HG03159 (cell line): ENCODE results near the gene OR4B1.
"Not testable (repeated sequence)": the region's sequence is repeated elsewhere in the genome, so short reads cannot be mapped to it uniquely, and the experiment has no call there.

Experiments used
- ATAC-seq: cut with Tn5 transposase; IDR thresholded peaks from one replicate; pipeline ENCODE4 v1.9.1; 2021; ENCODE audit warnings: mild to moderate bottlenecking, moderate library complexity; ENCODE audit not compliant: unreplicated experiment

The OR4B1 gene

GRCh38 chr11:48216510-48216909 lies at the start of gene OR4B1:
Gene OR4B1, plus strand, starts transcription at chr11:48216810. Its CDS starts 0 bp downstream, at chr11:48216810.
- ATAC-seq: no peak

- ATAC-seq: no peak
These were observed 49.2 kb upstream of the OR4B1 start for GRCh38 chr11:48167380-48167779.

DNA sequence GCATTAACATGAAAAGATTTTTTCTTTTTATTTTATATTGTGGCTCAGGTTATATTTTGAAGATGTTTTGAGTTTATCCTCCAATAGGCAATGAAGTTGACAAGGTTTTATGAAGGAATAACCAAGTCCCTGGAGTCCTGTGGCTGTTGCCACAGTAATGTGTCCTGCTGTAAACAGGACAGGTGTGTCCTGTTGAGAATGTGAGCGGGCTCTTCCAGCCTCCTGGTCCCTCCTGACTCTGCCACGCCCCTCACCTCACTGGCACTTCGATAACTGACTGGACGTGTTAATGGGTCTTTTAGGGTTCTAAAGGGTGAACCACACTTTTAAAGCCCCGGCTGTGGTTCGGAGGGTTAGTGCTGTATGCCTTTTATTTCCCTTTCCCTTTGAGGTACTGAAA lies 47.8 kb upstream of the OR4B1 start:
- no peak for ATAC-seq

DNA sequence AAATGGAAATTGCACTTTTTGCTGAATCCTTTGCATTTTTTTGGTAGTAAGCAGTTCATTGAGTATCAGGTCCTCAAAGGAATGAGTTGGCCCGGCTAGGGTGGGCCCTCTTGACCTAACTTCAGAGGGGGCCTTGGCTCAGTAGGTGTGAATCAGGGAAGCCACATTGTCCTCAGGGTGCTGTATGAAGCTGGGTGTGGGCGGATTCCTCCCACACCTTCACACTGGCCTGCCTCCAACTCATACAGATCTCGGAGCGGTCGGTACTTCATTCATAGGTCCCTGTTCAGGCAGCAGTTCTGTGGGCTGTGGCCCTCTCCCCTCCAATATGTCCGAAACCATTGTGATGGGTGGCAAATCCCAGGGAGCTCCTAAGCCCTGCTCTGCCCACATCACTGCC lies 47.4 kb upstream of the OR4B1 start:
- no peak for ATAC-seq

- ATAC-seq: no peak
These were observed 46.9 kb upstream of the OR4B1 start for GRCh38 chr11:48169717-48170116.

GRCh38 chr11:48170241-48171233 lies 46.1 kb upstream of the OR4B1 start:
- ATAC-seq: no peak

- ATAC-seq: peak; percentile 75
These were observed 43.6 kb upstream of the OR4B1 start for GRCh38 chr11:48172818-48173609.

DNA sequence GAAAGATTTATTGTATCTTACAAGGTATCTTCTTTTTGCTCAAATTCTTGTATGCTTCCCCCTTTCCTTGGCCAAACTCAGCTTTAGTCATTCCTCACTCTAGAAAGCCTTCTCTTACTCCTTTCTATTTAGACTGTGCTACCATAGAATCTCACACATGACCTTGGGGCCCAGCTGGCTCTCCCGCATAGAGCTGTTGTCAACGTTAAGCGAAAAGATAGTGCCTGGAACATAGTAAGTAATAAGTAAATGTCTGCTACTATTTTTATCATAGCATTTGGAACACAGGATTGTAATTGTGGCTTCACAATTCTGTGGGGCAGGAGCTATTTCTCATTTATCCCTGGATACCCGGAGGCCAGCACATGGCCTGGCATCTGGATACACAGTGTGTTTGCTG lies 38.9 kb upstream of the OR4B1 start:
- ATAC-seq: no peak

DNA sequence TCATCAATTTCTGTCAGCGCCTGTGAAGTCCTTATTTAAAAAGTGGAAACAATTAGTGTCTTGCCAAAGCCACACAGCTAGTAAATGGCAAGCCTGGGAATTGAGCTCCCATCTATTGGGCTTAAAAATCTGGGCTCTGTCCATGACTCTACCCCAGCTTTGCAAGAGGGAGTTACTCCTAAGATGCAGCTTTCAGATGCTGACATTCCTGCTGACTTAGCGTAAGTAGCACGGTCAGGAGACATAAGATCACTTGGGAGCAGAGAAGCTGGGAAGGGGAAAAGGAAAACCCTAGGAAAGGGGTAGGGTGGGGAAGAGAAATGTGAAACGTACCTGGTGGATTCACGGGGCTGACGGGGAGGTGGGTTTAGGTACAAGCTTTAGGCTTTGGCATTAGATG lies 36.0 kb upstream of the OR4B1 start:
- ATAC-seq: no peak

GRCh38 chr11:48182860-48183526 lies 33.6 kb upstream of the OR4B1 start:
- no peak for ATAC-seq

DNA sequence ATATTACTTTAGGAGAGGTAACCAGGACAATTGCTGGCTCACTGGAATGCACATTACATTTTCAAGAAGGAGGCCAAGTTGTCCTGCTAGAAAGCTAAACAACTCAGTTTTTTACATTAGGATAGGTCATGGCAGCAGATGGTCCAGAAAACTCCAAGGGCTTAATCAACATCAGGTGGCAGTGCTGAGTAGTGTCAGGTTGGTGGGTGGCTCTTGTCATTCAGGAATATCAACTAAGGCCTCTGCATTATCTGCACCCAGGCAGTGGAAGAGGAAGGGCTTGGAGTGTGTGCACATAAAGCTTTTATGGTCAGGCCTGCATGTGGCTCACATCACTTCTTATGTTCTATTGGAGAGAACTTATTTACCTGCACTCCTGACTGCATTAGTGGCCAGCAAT lies 32.2 kb upstream of the OR4B1 start:
- ATAC-seq: no peak

DNA sequence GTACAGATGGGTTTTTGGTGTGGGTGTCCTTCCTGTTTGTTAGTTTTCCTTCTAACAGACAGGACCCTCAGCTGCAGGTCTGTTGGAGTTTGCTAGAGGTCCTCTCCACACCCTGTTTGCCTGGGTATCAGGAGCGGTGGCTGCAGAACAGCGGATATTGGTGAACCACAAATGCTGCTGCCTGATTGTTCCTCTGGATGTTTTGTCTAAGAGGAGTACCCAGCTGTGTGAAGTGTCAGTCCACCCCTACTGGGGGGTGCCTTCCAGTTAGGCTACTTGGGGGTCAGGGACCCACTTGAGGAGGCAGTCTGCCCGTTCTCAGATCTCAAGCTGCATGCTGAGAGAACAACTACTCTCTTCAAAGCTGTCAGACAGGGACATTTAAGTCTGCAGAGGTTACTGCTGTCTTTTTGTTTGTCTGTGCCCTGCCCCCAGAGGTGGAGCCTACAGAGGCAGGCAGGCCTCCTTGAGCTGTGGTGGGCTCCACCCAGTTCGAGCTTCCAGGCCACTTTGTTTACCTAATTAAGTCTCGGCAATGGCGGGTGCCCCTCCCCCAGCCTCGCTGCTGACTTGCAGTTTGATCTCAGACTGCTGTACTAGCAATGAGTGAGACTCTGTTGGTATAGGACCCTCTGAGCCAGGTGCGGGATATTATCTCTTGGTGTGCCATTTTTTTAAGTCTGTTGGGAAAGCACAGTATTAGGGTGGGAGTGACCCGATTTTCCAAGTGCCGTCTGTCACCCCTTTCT lies 25.5 kb upstream of the OR4B1 start:
- not testable (repeated sequence) for ATAC-seq

- no peak for ATAC-seq
These were observed 22.7 kb upstream of the OR4B1 start for GRCh38 chr11:48193876-48194275.

GRCh38 chr11:48207881-48208280 lies 8.7 kb upstream of the OR4B1 start:
- no peak for ATAC-seq

GRCh38 chr11:48210052-48210451 lies 6.6 kb upstream of the OR4B1 start:
- ATAC-seq: no peak

GRCh38 chr11:48228761-48229160 lies 12.2 kb downstream of the OR4B1 start:
- ATAC-seq: no peak

DNA sequence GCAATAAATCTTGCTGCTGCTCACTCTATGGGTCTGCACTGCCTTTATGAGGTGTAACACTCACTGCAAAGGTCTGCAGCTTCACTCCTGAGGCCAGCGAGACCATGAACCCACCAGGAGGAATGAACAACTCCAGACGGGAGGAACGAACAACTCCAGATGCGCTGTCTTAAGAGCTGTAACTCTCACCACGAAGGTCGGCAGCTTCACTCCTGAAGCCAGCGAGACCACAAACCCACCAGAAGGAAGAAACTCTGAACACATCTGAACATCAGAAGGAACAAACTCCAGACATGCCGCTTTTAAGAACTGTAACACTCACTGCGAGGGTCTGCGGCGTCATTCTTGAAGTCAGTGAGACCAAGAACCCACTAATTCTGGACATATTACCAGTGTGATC lies 13.4 kb downstream of the OR4B1 start:
- not testable (repeated sequence) for ATAC-seq

DNA sequence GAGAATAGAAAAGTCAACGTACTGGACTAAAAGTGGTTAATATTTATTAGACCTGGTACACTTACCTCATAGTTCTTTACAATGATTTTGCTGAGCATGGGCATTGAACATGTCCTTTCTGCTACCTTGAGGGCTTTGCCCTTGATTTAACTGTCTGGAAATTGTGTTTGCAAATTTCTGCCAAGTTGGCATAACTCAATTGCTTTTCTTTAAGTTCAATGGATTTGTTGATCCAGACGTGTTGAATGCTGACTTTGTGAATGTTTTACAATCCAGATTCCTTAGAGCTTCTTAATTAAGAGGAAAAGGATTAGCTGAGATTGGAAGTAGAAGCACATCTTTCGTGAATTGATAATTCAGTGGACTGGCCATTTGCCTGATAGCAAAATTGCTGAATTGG lies 21.1 kb downstream of the OR4B1 start:
- ATAC-seq: no peak

DNA sequence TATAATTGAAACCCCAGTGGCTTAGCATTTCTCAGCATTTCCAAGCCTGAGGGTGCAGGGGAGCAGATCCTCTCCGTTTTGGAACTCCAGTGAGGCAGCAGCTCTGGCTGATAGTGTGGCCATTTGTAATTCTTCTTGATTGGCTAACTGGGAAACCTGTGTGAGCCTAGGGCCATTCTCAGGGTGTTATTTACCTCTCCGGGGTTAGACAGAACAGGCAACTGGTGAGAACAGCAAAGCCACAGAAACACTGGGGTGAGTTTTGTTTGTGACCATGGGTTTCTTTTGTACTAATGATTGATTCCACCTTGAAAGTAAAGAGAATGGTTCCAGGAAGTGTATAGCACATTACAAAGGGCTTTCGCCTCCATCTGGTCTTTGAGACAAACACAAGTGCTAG lies 25.9 kb downstream of the OR4B1 start:
- ATAC-seq: no peak

DNA sequence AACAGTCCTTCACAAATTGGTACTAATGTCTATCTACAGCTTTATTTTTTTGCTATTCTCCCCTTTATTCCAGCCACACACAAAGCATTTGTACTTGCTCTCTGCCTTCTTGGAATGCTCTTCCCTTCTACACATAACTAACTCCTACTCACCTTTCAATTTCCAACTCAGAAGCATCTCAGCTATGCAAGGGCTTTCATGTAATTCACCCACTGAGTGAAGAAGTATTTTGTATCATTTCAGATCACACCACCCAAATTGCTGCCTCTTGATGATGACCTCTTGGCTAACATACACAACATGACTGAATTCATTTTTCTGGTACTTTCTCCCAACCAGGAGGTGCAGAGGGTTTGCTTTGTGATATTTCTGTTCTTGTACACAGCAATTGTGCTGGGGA lies 28.2 kb downstream of the OR4B1 start, which contains the start of gene OR4X2:
Gene OR4X2 (plus strand): TSS at position 301 of the 400 bp plus-strand sequence. CDS start 0 bp downstream, at position 301.
- ATAC-seq: no peak
